SK-N-MC (cell line): ENCODE data around the gene SNRPA1.

Experiments
- EZH2 ChIP-seq: fragments of 200-600 bp; sonication (generic); IDR thresholded peaks from one replicate; pipeline ENCODE4 v1.6.1; 2017; ENCODE audit warnings: antibody characterized with exemption
- POLR2AphosphoS5 ChIP-seq: IDR thresholded peaks from 2 replicates; pipeline ENCODE4 v1.6.1; 2012; ENCODE audit warnings: mild to moderate bottlenecking, low read depth, low read length, borderline replicate concordance

GRCh38 chr15:101246391-101246790, 48.7 kb downstream of the SNRPA1 start:
- TF ChIP-seq EZH2 (no peak), POLR2AphosphoS5 (no peak)
